Measurements from ENCODE around the gene RUFY1.

GRCh38 chr5:179505636-179506261 lies 44.6 kb upstream of the RUFY1 start:
- TF ChIP-seq POLR2AphosphoS5 (IDR thresholded peaks at IDR 0.05) (no peak), CTCF (IDR thresholded peaks at IDR 0.05; ENCODE audit: poor library complexity, severe bottlenecking) (no peak), EP300 (conservative IDR thresholded peaks at IDR 0.05; ENCODE audit: poor library complexity, severe bottlenecking) (no peak)

Data from neural cell (in vitro differentiated cells).